ENCODE data around the gene ZNF414.

ZNF414 gene

GRCh38 chr19:8500158-8500557, 13.8 kb downstream of the ZNF414 start:
- Histone ChIP-seq H3K9me3 (no peaks in the 10 kb centered on the region), H3K27ac (peak overlapping the region; percentile 98), H3K36me3 (peaks cover 42% of the 10 kb centered on the region), H3K4me3 (ENCODE audit: low read depth in 1 of 2, low read length in 1 of 2) (peak overlapping the region; percentile 59 to 76), H3K4me1 (ENCODE audit: control insufficient read depth in 1 of 2, insufficient read depth in 1 of 2, low read depth in 1 of 2, low read length in 1 of 2) (peaks cover 96 to 97% of the 10 kb centered on the region in 2 experiments), H3K27me3 (no peaks in the 10 kb centered on the region)
- TF ChIP-seq, protein P1, sequence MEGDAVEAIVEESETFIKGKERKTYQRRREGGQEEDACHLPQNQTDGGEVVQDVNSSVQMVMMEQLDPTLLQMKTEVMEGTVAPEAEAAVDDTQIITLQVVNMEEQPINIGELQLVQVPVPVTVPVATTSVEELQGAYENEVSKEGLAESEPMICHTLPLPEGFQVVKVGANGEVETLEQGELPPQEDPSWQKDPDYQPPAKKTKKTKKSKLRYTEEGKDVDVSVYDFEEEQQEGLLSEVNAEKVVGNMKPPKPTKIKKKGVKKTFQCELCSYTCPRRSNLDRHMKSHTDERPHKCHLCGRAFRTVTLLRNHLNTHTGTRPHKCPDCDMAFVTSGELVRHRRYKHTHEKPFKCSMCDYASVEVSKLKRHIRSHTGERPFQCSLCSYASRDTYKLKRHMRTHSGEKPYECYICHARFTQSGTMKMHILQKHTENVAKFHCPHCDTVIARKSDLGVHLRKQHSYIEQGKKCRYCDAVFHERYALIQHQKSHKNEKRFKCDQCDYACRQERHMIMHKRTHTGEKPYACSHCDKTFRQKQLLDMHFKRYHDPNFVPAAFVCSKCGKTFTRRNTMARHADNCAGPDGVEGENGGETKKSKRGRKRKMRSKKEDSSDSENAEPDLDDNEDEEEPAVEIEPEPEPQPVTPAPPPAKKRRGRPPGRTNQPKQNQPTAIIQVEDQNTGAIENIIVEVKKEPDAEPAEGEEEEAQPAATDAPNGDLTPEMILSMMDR (IDR thresholded peaks at IDR 0.05), result peak; percentile 22

GRCh38 chr19:8499048-8499833, 14.7 kb downstream of the ZNF414 start:
- Histone ChIP-seq H3K4me3 (ENCODE audit: low read depth in 1 of 2, low read length in 1 of 2) (peak overlapping the region; percentile 59 to 76), H3K9me3 (no peaks in the 10 kb centered on the region), H3K36me3 (peaks cover 45% of the 10 kb centered on the region), H3K27ac (peak overlapping the region; percentile 98), H3K4me1 (ENCODE audit: control insufficient read depth in 1 of 2, insufficient read depth in 1 of 2, low read depth in 1 of 2, low read length in 1 of 2) (peaks cover 95 to 96% of the 10 kb centered on the region in 2 experiments), H3K27me3 (no peaks in the 10 kb centered on the region)
- TF ChIP-seq, protein P1 (IDR thresholded peaks at IDR 0.05), result no peak

DNA sequence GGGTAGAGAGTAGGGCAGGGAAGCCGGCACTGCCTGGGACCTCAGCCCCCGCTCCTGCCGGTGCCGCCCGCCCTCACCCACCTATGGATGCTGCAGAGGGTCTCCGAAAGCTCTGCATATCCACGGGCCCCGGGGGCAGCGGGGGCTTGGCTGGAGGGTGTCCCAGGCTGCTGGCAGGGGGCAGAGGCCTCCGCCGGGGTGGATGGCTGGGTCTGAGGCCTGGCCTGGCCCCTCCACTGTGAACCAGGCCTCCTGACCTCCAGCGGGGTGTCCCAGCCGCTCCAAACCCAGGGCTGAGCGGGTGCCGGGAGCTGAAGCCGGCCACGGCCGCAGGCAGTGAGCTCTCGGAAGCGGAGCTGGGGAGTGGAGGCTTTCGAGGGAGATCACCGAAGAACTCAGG, 15.7 kb downstream of the ZNF414 start:
- peaks cover 47% of the 10 kb centered on the region for H3K36me3 ChIP-seq
- H3K27me3 ChIP-seq, result no peaks in the 10 kb centered on the region
- peak overlapping the region; percentile 59 to 76 for H3K4me3 ChIP-seq (ENCODE audit: low read depth in 1 of 2, low read length in 1 of 2)
- peak overlapping the region; percentile 98 for H3K27ac ChIP-seq
- H3K4me1 ChIP-seq (ENCODE audit: control insufficient read depth in 1 of 2, insufficient read depth in 1 of 2, low read depth in 1 of 2, low read length in 1 of 2), result peaks cover 95 to 96% of the 10 kb centered on the region in 2 experiments
- H3K9me3 ChIP-seq, result no peaks in the 10 kb centered on the region
- TF ChIP-seq, protein P1 (IDR thresholded peaks at IDR 0.05), result no peak

DNA sequence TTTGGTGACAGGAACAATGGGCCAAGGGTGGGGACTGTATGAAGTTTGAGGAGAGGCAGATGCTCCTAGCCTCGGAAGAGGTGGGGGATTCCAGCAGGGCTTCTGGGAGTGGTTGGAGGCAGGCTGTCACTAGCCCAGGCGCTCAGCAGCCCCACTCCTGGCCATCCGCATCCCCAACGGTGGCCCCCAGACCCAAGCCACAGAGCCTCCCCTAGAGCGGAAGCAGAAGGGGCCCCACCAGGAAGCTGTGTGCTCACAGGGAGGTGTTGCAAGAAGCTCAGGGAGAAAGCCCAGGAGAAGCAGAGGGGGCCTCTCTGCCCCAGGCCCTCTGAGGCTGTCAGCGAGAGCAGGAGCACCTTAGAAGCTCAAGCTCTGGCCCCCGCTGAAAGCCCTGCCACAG, 19.8 kb downstream of the ZNF414 start:
- peaks cover 93 to 98% of the 10 kb centered on the region in 2 experiments for H3K4me1 ChIP-seq (ENCODE audit: control insufficient read depth in 1 of 2, insufficient read depth in 1 of 2, low read depth in 1 of 2, low read length in 1 of 2)
- H3K36me3 ChIP-seq, result peaks cover 84% of the 10 kb centered on the region
- TF ChIP-seq, protein P1 (IDR thresholded peaks at IDR 0.05), result no peak
- no peaks in the 10 kb centered on the region for H3K27me3 ChIP-seq
- H3K27ac ChIP-seq, result peak overlapping the region; percentile 98
- H3K9me3 ChIP-seq, result no peaks in the 10 kb centered on the region
- peak overlapping the region; percentile 56 to 63 for H3K4me3 ChIP-seq (ENCODE audit: low read depth in 1 of 2, low read length in 1 of 2)

GRCh38 chr19:8491574-8491973, 22.4 kb downstream of the ZNF414 start:
- peak overlapping the region; percentile 98 for H3K27ac ChIP-seq
- no peaks in the 10 kb centered on the region for H3K9me3 ChIP-seq
- TF ChIP-seq, protein P1 (IDR thresholded peaks at IDR 0.05), result no peak
- peaks cover 67% of the 10 kb centered on the region for H3K36me3 ChIP-seq
- H3K27me3 ChIP-seq, result no peaks in the 10 kb centered on the region
- peaks cover 95 to 98% of the 10 kb centered on the region in 2 experiments for H3K4me1 ChIP-seq (ENCODE audit: control insufficient read depth in 1 of 2, insufficient read depth in 1 of 2, low read depth in 1 of 2, low read length in 1 of 2)
- no peak overlapping the region for H3K4me3 ChIP-seq (ENCODE audit: low read depth in 1 of 2, low read length in 1 of 2)
